GM12892 (cell line): ENCODE data around the gene MED25.

Source experiments
- POLR2A ChIP-seq: IDR thresholded peaks from 2 replicates; pipeline ENCODE4 v1.6.1; 2011; ENCODE audit warnings: low read depth, low read length, control low read depth
- POLR2AphosphoS5 ChIP-seq: IDR thresholded peaks from 2 replicates; pipeline ENCODE4 v1.6.1; 2011; ENCODE audit warnings: low read depth, low read length, control low read depth
- TAF1 ChIP-seq: IDR thresholded peaks from 2 replicates; pipeline ENCODE4 v1.6.1; 2011; ENCODE audit warnings: low read depth, mild to moderate bottlenecking, control low read depth, low read length, borderline replicate concordance

DNA sequence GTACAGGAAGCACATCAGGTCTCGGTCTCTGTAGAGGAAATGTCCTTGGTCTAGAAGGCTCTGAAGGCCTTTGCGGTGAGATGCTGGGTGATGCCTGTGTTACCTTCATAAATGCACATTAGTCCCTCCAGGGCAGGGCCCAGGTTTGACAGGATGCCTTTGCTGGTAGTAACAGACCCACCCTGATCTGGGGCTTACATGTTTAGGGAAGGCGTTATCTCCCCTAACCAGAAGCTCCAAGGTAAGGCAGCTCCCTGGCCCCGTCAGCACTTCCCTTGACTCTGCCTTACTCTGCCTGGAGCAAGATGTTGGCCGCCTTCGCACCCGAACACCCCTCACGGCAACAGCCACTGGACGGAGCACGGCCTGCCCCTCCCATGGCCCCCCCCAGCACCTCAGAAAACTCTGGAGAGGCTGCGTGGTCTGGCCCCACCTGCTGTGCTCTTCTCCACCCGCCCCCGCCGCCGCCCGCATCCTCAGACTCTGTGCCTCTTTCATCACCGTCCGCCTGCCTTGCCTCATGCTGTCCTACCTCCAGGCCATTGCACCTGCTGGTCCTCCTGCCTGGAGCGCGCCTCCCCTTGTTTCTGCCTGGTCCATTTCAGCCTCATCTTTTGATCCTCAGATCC is 42.2 kb upstream of the MED25 start:
- no peak for TF ChIP-seq POLR2AphosphoS5
- TF ChIP-seq POLR2A: no peak
- no peak for TF ChIP-seq TAF1
